ENCODE measurements around the gene SCN1B.
"Not testable (repeated sequence)": the region's sequence is repeated elsewhere in the genome, so short reads cannot be mapped to it uniquely, and the experiment has no call there.

The SCN1B gene

DNA sequence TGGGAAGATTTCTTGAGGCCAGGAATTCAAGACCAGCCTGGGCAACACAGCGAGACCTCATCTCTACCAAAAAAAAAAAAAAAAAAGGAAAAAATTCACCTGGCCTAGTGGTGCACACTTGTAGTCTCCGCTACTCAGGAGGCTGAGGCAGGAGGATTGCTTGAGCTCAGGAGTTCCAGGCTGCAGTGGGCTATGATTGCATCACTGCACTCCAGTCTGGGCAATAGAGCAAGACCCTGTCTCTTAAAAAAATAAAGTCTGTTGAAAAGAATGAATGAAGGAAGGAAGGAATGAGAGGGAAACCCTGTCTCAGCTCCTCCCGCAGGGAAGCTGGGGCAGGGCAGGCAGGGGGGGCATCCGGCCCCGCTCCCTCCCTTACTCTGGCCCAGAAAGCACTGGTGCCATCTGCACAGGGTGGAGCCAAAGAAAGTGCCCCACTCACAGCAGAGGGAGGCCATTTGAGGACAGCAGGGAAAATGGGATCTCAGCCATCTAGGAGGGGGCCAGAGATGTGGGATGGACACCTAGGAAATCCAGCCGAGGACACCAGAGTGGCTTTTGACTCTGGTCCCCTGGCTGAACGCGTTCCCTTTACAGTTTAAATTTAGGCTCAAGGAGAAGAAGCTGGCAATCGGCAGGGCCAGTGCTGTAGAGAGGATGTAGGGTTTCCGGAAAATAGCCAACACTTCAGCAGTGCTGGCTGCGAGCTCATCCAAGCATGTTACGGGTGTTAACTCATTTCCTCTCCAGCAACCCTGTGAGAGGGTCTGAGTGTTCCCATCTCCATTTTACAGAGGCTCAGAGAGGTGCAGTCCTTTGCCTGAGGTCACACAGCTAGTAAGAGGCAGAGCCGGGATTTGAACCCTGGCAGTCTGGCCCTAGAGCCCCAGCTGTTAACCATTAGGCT lies 7.7 kb downstream of the SCN1B start:
- peak; percentile 69 for DNase-seq (ENCODE audit: low spot score)

DNA sequence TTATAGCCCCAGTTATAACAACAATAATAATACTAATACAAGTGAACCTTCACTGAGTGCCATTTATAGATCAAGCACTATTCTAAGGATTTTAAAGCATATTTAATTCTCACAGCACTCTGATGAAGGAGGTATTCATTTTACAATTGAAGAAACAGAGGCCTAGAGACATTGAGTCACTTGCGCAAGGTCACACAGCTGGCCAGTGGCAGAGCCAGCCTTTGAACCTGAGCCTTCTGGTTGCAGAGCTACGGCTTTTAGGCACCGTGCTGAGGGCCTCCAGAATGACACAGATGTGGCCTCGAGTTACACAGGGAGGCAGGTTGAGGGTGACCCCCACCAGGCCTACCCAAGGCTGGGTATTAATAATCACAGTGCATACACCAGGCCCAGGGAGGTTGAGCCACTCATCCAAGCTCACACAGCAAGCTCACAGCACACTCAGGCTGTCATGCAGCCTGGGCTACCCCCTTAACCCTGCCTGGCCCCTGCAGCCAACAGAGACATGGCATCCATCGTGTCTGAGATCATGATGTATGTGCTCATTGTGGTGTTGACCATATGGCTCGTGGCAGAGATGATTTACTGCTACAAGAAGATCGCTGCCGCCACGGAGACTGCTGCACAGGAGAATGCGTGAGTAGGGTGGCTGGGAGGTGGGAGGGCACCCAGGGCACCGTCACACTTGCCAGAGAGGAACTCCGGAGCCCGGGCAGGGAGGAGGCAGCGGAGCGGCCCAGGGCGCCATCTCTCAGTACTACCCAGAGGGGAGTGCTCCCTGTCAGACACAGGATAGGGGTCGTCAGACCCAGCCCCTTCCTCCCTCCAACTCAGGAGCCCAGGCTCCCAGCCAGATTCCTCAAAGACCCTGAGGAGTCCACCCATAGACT lies 8.6 kb downstream of the SCN1B start:
- no peak for DNase-seq (ENCODE audit: low spot score)

DNA sequence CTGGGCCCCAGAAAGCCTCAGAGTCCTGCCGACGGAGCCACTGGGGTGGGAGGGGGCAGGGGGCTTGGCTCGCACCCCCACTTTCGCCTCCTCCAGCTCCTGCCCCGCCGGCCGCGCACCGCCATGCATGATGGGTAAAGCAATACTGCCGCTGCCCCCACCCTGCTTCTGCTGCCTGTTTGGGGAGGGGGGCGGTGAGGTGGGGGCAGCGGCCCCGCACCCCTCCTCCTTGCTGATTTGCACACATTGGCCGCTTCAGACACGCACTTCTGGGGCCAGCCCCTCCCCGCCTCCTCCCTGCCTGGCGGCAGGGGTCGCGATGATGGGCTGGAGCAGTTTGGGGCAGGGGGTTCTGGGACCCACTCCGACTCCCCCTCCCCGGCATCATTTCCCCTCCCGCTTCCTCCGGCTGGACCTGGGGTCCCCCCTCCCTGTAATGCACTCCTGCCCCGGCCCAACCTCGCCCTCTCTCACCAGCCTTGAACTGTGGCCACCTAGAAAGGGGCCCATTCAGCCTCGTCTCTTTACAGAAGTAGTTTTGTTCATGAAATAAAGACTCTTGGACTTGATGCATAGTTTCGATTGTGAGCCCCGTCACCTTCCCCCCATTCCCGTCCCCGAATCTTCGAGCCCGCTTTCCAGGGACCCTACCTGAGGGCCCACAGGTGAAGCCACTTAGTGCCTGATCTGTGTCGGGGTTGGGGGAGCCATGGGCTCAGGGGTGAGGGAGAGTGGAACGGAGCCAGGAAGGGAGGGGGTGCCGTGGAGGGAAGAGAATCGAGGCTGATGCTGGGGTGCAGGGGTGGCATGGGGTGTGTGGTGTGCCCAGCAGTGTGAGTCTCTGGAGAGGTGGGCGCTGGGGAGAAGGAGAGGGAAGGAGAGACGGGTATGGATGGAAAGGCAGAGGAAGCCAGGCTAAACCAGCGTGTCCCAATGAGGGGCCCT lies 9.9 kb downstream of the SCN1B start:
- DNase-seq (ENCODE audit: low spot score): no peak

DNA sequence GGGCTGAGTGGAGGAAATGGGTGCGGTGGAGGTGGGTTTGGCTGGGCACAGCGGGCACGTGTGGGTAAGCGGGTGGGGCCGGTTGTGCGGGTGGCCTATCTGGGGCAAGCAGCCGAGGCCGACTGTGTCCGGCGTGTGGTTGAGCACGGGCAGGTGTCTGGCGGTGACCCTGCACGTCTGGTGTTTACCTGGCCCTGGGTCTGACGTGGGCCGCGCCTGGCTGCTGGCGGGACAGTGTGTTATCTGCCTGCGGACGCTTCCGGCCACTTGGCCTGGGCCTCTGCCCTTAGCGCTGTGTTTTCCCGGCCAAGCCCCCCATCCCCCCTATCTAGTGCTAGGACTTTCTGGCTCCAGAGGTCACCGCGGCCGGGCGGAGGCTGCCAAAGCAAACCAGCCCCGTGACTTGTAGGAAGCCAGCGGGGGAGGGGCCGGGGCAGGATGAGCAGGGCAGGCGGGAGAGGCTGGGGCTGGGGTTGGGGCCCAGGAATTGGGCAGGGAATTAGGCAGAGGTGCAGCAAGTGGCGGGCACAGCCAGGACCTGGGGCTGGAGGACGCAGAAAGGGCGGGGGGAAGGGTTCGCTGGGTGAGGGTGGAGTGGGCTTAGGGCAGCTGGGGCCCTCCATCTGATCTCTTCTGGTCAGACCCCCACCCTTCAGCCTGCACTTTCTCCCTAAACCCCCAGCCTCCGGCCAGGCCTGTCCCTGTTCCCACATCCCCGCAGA lies 10.7 kb downstream of the SCN1B start:
- peak; percentile 69 for DNase-seq (ENCODE audit: low spot score)

DNA sequence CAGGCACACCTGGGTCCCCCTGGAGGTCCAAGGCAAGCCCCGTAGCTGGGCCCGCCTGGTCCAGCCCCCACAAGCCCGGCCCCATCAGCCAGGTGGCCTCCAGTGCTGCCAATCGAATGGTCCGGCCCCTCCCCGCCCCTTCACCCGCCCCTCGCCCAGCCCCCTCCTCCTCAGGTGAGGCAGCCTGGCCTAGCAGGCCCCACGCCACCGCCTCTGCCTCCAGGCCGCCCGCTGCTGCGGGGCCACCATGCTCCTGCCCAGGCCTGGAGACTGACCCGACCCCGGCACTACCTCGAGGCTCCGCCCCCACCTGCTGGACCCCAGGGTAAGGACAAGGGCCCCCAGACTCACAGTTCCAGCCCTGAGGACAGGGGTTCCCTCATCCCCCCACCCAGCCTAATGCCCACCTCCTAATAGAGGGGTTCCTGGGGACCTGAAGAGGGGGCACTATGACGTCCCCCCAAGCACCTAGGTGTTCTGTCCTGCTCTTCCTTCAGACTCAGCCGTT lies 11.3 kb downstream of the SCN1B start, which contains the start of gene HPN:
Gene HPN, plus strand, starts transcription at position 174 of the 508 bp plus-strand sequence. CDS start 786 bp downstream, outside the sequence.
- DNase-seq (ENCODE audit: low spot score): no peak

DNA sequence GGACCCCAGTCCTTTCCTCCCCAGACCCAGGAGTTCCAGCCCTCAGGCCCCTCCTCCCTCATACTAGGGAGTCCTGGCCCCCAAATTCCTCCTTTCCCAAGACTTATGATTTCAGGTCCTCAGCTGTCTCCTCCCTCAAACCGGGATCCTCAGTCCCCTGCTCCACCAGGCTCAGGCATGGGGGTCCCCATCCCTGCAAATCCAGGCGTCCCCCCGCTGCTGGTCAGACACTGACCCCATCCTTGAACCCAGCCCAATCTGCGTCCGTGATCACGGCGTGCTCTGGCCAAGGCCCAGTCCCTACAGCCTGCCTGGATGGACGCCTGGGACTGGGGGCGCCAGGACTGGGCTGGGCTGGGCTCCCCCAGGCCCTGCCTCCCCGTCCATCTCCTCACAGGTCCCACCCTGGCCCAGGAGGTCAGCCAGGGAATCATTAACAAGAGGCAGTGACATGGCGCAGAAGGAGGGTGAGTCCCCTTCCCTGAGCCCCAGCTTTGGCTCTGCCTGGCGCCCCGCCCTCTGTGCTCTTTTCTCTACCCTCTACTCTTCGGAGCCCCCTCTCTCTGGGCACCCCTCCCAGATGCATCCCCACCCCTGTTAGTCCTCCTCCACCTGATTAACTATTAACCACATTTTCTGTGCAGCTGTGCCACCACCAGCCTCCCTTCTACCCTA lies 11.9 kb downstream of the SCN1B start:
- DNase-seq (ENCODE audit: low spot score): no peak

DNA sequence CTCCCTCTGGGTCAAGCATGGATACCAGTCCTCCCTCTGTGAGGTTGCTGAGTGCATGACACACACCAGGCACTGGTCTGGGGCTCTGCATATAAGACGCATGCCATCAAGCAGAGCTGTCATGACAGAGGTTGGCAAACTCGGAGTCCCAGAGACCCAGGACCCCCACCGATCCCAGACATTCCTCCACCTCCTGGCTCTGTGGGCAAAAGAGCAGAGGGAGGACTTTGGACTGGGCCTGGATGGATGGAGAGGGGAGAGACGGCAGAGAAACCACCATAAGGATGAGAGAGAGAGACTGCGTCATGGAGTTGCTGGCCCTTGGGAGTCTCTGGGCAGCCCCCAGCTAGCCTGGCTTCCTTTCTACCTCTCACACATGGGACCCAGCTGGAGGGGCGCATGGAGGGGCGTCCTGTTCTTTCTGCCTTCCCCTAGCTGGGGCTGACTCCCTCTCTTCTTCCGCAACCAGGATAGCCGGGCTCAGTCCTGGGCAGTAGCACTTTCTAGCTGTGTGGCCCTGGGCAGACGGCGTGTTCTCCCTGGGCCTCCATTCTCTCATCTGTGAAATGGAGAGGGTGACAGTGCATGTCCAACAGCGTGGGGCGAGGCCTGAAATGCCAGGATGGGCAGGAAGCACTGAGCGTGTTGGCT lies 12.8 kb downstream of the SCN1B start:
- no peak for DNase-seq (ENCODE audit: low spot score)

DNA sequence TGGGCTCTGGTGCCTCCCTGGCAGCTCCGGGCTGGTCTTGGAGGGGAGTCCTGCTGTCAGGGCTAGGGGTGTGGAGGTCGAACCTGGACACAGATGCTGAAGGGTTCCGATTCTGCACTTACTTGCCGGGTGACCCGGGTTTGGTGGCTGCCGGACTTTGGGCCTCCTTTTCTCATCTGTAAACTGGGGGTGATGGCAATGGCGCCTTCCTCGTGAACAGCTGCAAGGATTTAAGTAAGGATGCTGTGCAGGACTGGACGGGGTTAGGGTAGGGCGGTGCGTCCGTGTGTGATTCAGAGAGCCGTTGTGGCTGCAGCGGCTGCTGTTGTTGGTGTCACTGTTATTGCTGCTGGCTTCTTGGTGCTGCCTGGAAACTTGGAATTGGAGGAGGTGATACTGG lies 13.6 kb downstream of the SCN1B start:
- no peak for DNase-seq (ENCODE audit: low spot score)

DNA sequence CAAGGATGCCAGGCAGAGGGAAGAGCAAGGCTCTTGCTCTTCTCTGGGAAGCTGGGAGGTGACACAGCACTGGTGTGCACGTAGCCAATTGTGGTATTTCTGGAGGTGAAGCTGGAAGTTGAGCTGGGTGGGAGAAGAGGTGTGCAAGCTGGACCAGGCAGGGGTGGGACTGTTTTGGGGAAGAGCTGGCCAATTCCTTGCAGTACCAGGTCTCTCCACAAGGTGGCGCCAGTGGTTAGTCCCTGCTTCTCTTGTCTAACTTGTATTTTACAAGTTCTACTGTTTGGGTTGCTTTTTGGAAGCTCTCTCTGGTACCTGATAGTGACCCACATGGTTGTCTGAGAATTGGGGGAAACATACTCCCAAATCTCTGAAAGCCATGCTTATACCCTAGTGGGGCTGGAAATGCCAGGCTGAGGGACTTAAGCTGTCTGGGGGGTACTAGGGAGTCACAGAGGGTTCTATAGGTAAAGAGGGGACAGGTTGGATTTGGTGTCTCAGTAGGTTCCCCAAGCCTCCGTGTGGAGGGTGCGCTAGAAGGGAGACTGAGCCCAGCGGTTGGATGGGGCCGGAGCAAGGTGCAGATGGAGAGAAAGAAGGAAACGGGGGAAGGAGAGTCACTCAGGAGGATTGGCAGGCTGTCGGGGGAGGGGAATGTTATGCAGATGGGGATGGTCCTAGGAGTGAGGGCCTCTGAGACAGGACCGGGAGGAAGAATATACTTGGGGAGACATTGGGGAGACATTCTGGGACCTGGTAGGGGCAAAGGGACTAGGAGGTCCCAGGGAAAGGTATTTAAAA lies 14.2 kb downstream of the SCN1B start:
- DNase-seq (ENCODE audit: low spot score): peak; percentile 81

DNA sequence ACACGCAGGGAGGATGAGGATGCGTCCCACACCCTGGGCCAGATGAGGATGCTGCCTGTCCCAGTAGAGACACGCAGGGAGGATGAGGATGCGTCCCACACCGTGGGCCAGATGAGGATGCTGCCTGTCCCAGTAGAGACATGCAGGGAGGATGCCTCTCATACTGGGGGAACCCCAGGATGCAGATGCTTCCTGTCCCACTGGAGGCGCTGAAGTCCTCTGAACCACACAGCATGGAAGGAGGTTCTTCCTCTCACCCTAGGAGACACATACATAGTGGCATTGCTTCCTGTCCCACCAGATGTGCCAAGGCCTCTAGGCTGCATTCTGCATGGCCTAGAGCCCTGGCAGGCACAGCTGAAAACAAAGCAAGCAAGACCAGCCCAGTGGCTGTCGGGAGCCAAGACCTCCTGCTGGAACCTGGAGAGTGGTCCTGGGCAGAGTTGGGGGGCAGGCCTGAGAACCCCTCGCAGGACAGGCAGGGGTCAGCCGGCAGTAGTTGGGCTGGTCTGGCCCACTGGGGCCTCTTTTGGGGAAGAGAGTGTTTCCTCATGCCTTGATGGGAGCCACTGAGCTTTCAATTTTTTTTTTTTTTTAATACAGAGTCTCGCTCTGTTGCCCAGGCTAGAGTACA lies 15.5 kb downstream of the SCN1B start:
- peak; percentile 88 for DNase-seq (ENCODE audit: low spot score)

DNA sequence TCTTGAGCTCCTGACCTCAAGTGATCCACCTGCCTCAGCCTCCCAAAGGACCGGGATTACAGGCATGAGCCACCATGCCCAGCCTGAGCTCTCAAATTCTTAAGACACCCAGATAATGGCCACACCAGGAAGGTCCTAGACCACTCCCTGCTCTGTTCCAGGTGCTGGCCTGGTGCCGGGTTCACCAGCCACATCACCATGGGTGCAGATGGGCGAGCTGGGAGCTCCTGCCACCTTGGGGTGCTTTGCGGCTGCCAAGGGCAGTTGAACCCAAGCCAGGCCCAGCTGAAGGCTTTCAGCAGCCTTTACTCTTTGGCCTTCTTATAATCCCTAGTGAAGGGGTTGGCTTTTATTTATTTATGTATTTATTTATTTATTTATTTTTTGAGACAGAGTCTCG lies 16.2 kb downstream of the SCN1B start:
- DNase-seq (ENCODE audit: low spot score): no peak

DNA sequence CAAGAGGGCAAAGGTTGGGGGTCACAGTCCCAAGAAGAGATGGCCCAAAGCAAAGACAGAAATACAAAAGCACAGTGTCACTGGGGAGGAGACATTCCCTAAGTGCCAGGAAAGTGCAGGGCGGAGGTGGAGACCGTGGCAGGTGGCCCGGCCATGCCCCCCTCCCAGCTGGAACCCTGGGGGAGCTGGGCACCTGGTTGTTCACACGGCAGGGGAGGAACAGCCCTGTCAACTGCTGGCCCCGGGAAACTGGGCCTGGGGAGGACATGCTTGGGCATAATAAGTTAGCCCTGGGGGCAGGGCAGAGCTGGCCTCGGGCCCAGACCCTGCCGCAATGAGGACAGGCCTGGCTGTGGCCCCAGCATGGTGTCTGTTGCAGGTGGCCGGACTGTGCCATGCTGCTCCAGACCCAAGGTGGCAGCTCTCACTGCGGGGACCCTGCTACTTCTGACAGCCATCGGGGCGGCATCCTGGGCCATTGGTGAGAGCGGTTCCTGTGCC lies 18.7 kb downstream of the SCN1B start:
- peak; percentile 87 for DNase-seq (ENCODE audit: low spot score)

DNA sequence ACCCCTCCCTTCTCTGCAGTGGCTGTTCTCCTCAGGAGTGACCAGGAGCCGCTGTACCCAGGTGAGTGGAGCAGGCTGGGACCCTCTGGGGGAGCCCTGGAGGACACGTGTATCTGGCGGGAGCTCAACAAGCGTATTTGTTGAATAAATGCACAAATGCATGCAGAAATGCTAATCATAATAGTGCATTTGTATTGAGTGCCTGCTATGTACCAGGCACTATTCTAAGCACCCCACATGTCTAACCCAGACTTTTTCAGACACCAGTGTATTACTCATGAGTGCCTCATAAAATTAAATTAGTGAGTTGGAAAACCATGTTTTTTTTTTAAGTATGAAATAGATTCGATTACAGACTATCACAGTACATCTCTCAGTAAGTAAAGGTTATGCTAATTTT lies 19.2 kb downstream of the SCN1B start:
- peak; percentile 83 for DNase-seq (ENCODE audit: low spot score)

DNA sequence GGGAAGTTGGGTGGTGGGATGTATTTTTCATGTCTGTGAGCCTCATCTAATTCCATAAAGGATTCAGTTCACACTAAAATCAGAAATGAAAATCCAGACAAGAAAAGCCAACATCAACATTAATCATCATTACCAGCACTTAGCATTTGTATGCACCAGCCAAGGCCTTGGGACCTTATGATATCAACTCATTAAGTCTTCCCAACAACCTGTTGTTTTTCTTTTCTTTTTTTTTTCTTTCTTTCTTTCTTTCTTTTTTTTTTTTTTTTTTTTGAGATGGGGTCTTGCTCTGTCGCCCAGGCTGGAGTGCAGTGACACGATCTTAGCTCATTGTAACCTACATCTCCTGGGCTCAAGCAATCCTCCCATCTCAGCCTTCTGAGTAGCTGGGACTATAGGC lies 20.4 kb downstream of the SCN1B start:
- DNase-seq (ENCODE audit: low spot score): not testable (repeated sequence)

DNA sequence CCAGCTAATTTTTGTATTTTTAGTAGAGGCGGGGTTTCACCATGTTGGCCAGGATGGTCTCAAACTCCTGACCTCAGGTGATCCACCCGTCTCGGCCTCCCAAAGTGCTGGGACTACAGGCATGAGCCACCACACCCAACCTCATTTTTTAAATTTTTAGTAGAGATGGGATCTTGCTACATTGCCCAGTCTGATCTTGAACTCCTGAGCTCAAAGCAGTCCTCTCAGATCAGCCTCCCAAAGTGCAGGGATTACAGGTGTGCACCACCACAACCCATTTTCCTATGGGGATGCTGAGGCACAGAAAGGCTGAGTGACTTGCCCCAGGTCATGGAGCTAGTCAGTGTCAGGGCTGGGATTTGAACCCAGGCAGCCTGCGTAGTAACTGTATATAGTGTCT lies 21.0 kb downstream of the SCN1B start:
- not testable (repeated sequence) for DNase-seq (ENCODE audit: low spot score)

DNA sequence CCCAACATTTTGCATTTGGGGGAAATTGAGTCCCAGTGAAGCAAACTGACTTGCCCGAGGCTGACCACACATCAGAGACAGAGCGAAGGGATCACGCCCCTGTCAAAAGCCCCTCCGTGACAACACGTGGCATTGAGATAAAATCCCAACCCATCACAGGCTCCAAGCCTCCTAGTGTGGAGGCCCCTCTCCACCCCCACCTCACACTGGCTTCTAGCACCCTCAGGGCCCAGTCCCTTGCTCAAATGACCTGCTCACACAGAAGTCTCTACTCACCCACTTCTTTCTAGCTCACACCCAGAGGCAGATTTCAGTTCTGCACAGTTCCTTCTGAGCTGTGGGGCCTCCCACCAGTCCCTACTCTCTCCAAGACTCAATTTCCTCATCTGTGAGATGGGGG lies 21.5 kb downstream of the SCN1B start:
- no peak for DNase-seq (ENCODE audit: low spot score)

DNA sequence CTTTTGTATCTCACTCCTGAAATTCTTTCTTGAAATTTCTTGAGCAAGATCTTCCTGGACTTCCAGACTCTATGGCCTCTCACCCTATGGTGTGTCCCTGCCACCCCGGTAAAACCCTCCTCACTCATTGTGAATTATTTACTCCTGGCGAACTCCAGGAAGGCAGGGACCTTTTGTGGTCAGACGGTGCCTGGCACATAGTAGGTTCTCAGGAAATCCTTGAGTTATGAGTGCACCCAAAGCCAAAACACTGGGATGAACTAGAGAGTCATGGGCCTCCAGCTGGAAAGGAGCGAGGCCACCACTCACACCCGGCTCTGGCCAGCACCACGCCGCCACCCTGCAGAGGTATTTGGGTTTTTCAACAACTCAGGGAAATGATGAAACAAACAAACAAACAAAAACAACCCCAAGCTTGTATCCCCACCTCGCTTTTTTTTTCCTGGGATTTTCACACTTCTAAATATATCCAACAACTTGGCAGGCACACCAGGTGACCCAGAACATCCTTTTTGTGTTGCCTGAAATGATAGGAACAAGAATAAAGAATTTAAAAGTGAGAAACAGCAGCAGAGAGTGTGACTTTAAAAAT lies 22.4 kb downstream of the SCN1B start:
- no peak for DNase-seq (ENCODE audit: low spot score)
